HepG2 (cell line): ENCODE results near the gene CLCN1. TPM values are rescaled to one million over a fixed set of nuclear protein-coding genes. Genes with fewer than 3 reads are reported as not detected.

ENCODE experiments used
- ATAC-seq: fragments of 200-7000 bp; cut with Tn5 transposase; 3 replicates; pipeline ENCODE4 v1.9.1; 2020; ENCODE audit warnings: mild to moderate bottlenecking, moderate library complexity
- BruUV-seq: library from RNA; stranded (reverse); fragments of 400-500 nt; replicated peaks from 2 replicates; lab custom pipeline; 2021; lab: Mats Ljungman, UMichigan
- CTCF ChIA-PET: fragments of 300-600 bp; formaldehyde crosslinking; extraction: SDS; loops from one replicate; lab custom pipeline; 2021; ENCODE audit warnings: low total read pairs, inconsistent platforms, low intra/inter-chr PET ratio; lab: Yijun Ruan, JAX
- POLR2A ChIA-PET: fragments of 350-600 bp; sonication (Branson Sonifier 250); formaldehyde crosslinking; loops from one replicate; lab custom pipeline; 2020; ENCODE audit warnings: antibody characterized with exemption, inconsistent platforms; lab: Yijun Ruan, JAX
- DNase-seq: peaks from one replicate; pipeline ENCODE4 v3.0.0-alpha.2; 2015; ENCODE audit warnings: low spot score
- FAIRE-seq: peaks from 3 replicates; lab custom pipeline; 2011; peaks lifted over from hg19 to GRCh38; lab: Jason Lieb, UNC
- H2AFZ ChIP-seq: one replicate; pipeline ENCODE4 v1.6.1; 2011; ENCODE audit warnings: low read length, inconsistent platforms
- H3K27ac ChIP-seq: fragments of 300-600 bp; 3 replicates; pipeline ENCODE4 v1.8.0; 2011; ENCODE audit warnings: mixed run types, mild to moderate bottlenecking, mixed read lengths, low read length, inconsistent platforms; ENCODE audit not compliant: insufficient read depth; ENCODE audit errors: extremely low read length
- H3K27me3 ChIP-seq, 2 experiments: fragments of 200-600 bp in 1 of 2; 2 replicates in 1 of 2; 3 replicates in 1 of 2; pipeline versions ENCODE4 v1.6.0 to v1.8.0; 2011; ENCODE audit warnings: low read length in 2 of 2, mild to moderate bottlenecking in 2 of 2, moderate library complexity in 2 of 2, inconsistent platforms in 1 of 2; ENCODE audit not compliant: insufficient read depth in 2 of 2, control insufficient read depth in 1 of 2
- H3K36me3 ChIP-seq, 2 experiments: fragments of 200-600 bp in 1 of 2; replicated peaks in 1 of 2; 2 replicates in 1 of 2; 3 replicates in 1 of 2; pipeline versions ENCODE4 v1.5.1 to v1.8.0; 2011; ENCODE audit warnings: low read length in 2 of 2, inconsistent platforms in 1 of 2; ENCODE audit not compliant: insufficient read depth in 2 of 2, control insufficient read depth in 1 of 2
- H3K4me1 ChIP-seq: 2 replicates; pipeline ENCODE4 v1.5.1; 2012; ENCODE audit warnings: low read length, inconsistent platforms; ENCODE audit not compliant: insufficient read depth
- H3K4me2 ChIP-seq: 2 replicates; pipeline ENCODE4 v1.6.0; 2011; ENCODE audit warnings: low read depth, low read length, inconsistent platforms
- H3K4me3 ChIP-seq, 3 experiments: fragments of 200-600 bp in 1 of 3; sonication (generic), shearing (Covaris generic) in 1 of 3; replicated peaks in 1 of 3; 2 replicates each; pipeline ENCODE4 v1.5.1; 2011 to 2016; ENCODE audit warnings: low read length in 3 of 3, inconsistent platforms in 2 of 3, low read depth in 2 of 3, mild to moderate bottlenecking in 2 of 3, control low read depth in 1 of 3, mixed read lengths in 1 of 3; ENCODE audit not compliant: insufficient read depth in 1 of 3
- H3K79me2 ChIP-seq: one replicate; pipeline ENCODE4 v1.6.1; 2011; ENCODE audit warnings: low read length, inconsistent platforms; ENCODE audit not compliant: insufficient read depth
- H3K9ac ChIP-seq: 2 replicates; pipeline ENCODE4 v1.6.0; 2011; ENCODE audit warnings: mild to moderate bottlenecking, low read depth, low read length, inconsistent platforms; ENCODE audit not compliant: insufficient read depth
- H3K9me3 ChIP-seq: 2 replicates; pipeline ENCODE4 v1.5.1; 2012; ENCODE audit warnings: mild to moderate bottlenecking, low read length
- H4K20me1 ChIP-seq: 2 replicates; pipeline ENCODE4 v1.6.0; 2011; ENCODE audit warnings: inconsistent platforms, mild to moderate bottlenecking, low read length, moderate library complexity; ENCODE audit not compliant: insufficient read depth
- ARNT2 ChIP-seq: sonication (generic); formaldehyde crosslinking; IDR thresholded peaks from 2 replicates; pipeline ENCODE4 v1.8.0; 2022; ENCODE audit warnings: mild to moderate bottlenecking, low read depth, missing genetic modification reagents, moderate library complexity
- ATF4 ChIP-seq, 2 experiments: fragments of 450-650 bp in 1 of 2; sonication (generic) in 1 of 2; formaldehyde crosslinking; IDR thresholded peaks; 2 replicates each; pipeline versions ENCODE4 v1.5.0 to v1.8.0; 2020 to 2022; ENCODE audit warnings: mild to moderate bottlenecking in 1 of 2, missing genetic modification reagents in 1 of 2
- CCAR2 ChIP-seq: fragments of 200-400 bp; formaldehyde crosslinking; optimal IDR thresholded peaks from 2 replicates; pipeline ENCODE3; 2018; ENCODE audit warnings: low read depth, mild to moderate bottlenecking, low read length, moderate library complexity
- NAIF1 ChIP-seq: sonication (generic); formaldehyde crosslinking; IDR thresholded peaks from 2 replicates; pipeline ENCODE4 v1.5.0; 2020; ENCODE audit warnings: mild to moderate bottlenecking, missing genetic modification reagents, borderline replicate concordance
- NFKBIZ ChIP-seq: IDR thresholded peaks from 2 replicates; pipeline ENCODE4 v1.6.1; 2018; ENCODE audit warnings: missing genetic modification reagents, missing compliant biosample characterization
- SMC3 ChIP-seq: IDR thresholded peaks from 2 replicates; pipeline ENCODE4 v1.6.1; 2011; ENCODE audit warnings: low read length, improper control_type of control experiment
- STAG1 ChIP-seq: sonication (generic); formaldehyde crosslinking; IDR thresholded peaks from 2 replicates; pipeline ENCODE4 v1.4.0; 2020; ENCODE audit warnings: missing genetic modification reagents
- THAP9 ChIP-seq: sonication (generic); formaldehyde crosslinking; IDR thresholded peaks from 2 replicates; pipeline ENCODE4; 2020; ENCODE audit warnings: missing genetic modification reagents, mild to moderate bottlenecking, borderline replicate concordance
- TRAFD1 ChIP-seq: sonication (generic); formaldehyde crosslinking; IDR thresholded peaks from 2 replicates; pipeline ENCODE4 v1.5.1; 2020; ENCODE audit warnings: missing genetic modification reagents, mild to moderate bottlenecking, borderline replicate concordance
- ZBTB10 ChIP-seq: sonication (generic); formaldehyde crosslinking; IDR thresholded peaks from 2 replicates; pipeline ENCODE4 v1.4.0; 2020; ENCODE audit warnings: missing genetic modification reagents, borderline replicate concordance
- ZBTB3 ChIP-seq: sonication (generic); formaldehyde crosslinking; IDR thresholded peaks from 2 replicates; pipeline ENCODE4 v1.4.0; 2020; ENCODE audit warnings: low read depth, mild to moderate bottlenecking, moderate library complexity, missing genetic modification reagents, borderline replicate concordance
- ZNF20 ChIP-seq: sonication (generic); formaldehyde crosslinking; IDR thresholded peaks from 2 replicates; pipeline ENCODE4 v1.4.0; 2020; ENCODE audit warnings: mild to moderate bottlenecking, moderate library complexity, missing genetic modification reagents
- ZNF543 ChIP-seq: sonication (generic); formaldehyde crosslinking; IDR thresholded peaks from 2 replicates; pipeline ENCODE4 v1.4.0; 2020; ENCODE audit warnings: mild to moderate bottlenecking, missing genetic modification reagents
- ZNF639 ChIP-seq: conservative IDR thresholded peaks from 2 replicates; pipeline ENCODE4 v1.6.1; 2018; ENCODE audit warnings: missing genetic modification reagents
- WGBS: methylation state at CpG from one replicate; pipeline ENCODE4 v1.1.6; 2017; ENCODE audit warnings: low lambda C conversion rate; 5-methylcytosine and 5-hydroxymethylcytosine counted together
- in situ Hi-C: cut with HindIII; loops from 2 replicates; pipeline ENCODE4 v1.10.0; 2017; ENCODE audit warnings: low pct_unique_long_range_greater_than_20kb; ENCODE audit not compliant: extremely low pct_ligation_motif_present
- intact Hi-C: fragments of 100-400 bp; cut with micrococcal nuclease; formaldehyde crosslinking; loops from one replicate; pipeline ENCODE4 v1.10.0; 2022; ENCODE audit not compliant: unreplicated experiment
- polyA plus RNA-seq, 8 experiments: library from polyadenylated mRNA; depleted of rRNA in 3 of 8; stranded (reverse) in 7 of 8; unstranded in 1 of 8; fragments of >200 nt; fragmentation: Illumina TruSeq in 4 of 8; extraction: Trizol in 4 of 8; gene quantifications; 2 replicates each; pipeline versions ENCODE4 v1.2.1 to v1.2.3, GENCODE V29; 2011 to 2016; ENCODE audit warnings: low read depth in 4 of 8, missing spikeins in 1 of 8, mixed read lengths in 1 of 8; ENCODE audit not compliant: insufficient read depth in 1 of 8
- total RNA-seq, 5 experiments: library from RNA; depleted of rRNA; stranded (reverse); fragments of >200 nt; fragmentation: Illumina TruSeq; extraction: Trizol; gene quantifications; 2 replicates each; pipeline ENCODE4 v1.2.3, GENCODE V29; 2016; ENCODE audit warnings: low read depth in 1 of 5

CLCN1 gene
- total and polyA plus RNA-seq, 2 of the 13 experiments (the other 11 are each of a cell fraction or from before 2014, with no cell fraction given): 0.01 TPM; not detected in 1

GRCh38 chr7:143388051-143388450 lies 72.1 kb downstream of the CLCN1 start:
- Histone ChIP-seq H3K36me3 (peaks cover 11 to 26% of the 10 kb centered on the region in 2 experiments), H3K27me3 (no peaks in the 10 kb centered on the region), H3K79me2 (peaks cover 3% of the 10 kb centered on the region), H3K27ac (no peak overlapping the region), H3K9ac (no peak overlapping the region), H3K4me2 (no peak overlapping the region), H3K9me3 (no peaks in the 10 kb centered on the region), H2AFZ (no peak overlapping the region), H3K4me3 (no peak overlapping the region), H4K20me1 (peaks cover 4% of the 10 kb centered on the region; the same call in 1 of the 2 replicates), H3K4me1 (peaks cover 69% of the 10 kb centered on the region)
- FAIRE-seq (no peak), DNase-seq (no peak), ATAC-seq (no peak)
- 99% methylated on average over 8 of the region's 10 CpGs for WGBS
- no TSS peak for BruUV-seq
- CTCF ChIA-PET: no interaction called here
- in situ Hi-C loops (loop anchor here (25.0 kb wide), 1 partner anchor 524 kb away; the partner anchor contains the start of gene TCAF1), intact Hi-C loops (no loop called here)
- POLR2A ChIA-PET: interaction anchor here (1.2 kb wide), 1 partner anchor 125 kb away, joined by 3 read pairs; the partner anchor contains the start of gene GSTK1
- TF ChIP-seq ZBTB3 (CRISPR knock-in tag) (no peak), STAG1 (CRISPR knock-in tag) (no peak), NFKBIZ (CRISPR knock-in tag) (no peak), ZNF543 (no peak), ZNF639 (CRISPR knock-in tag) (no peak), ATF4 (CRISPR knock-in tag; IDR thresholded peaks at IDR 0.05) (no peak), NAIF1 (CRISPR knock-in tag) (no peak), SMC3 (no peak), ARNT2 (CRISPR knock-in tag) (no peak), ZNF20 (CRISPR knock-in tag) (no peak), CCAR2 (no peak), ZBTB10 (CRISPR knock-in tag) (no peak), THAP9 (CRISPR knock-in tag) (no peak), TRAFD1 (CRISPR knock-in tag) (no peak)
